Measurements from ENCODE around the gene MYO5A.
"Not testable (repeated sequence)": the region's sequence is repeated elsewhere in the genome, so short reads cannot be mapped to it uniquely, and the experiment has no call there.

MYO5A gene

GRCh38 chr15:52483707-52484106 is 45.0 kb downstream of the MYO5A start:
- Histone ChIP-seq H3K36me3 (ENCODE audit: insufficient read depth, low read length) (no peaks in the 10 kb centered on the region; the same call in 1 of the 2 replicates), H3K4me1 (ENCODE audit: insufficient read depth, low read length) (peaks cover 14% of the 10 kb centered on the region), H3K9me3 (ENCODE audit: control insufficient read depth, insufficient read depth, low read length) (0 out of 2 replicates have a peak, but pooled peaks cover under 1% of the 10 kb centered on the region), H3K9ac (ENCODE audit: low read depth, low read length) (no peak overlapping the region)

- no peak overlapping the region for H3K9ac ChIP-seq (ENCODE audit: low read depth, low read length)
- H3K9me3 ChIP-seq (ENCODE audit: control insufficient read depth, insufficient read depth, low read length) = peaks cover 5% of the 10 kb centered on the region; the same call in 1 of the 2 replicates
- peaks cover 14% of the 10 kb centered on the region for H3K4me1 ChIP-seq (ENCODE audit: insufficient read depth, low read length)
Observed at GRCh38 chr15:52481915-52482314, 46.8 kb downstream of the MYO5A start.

DNA sequence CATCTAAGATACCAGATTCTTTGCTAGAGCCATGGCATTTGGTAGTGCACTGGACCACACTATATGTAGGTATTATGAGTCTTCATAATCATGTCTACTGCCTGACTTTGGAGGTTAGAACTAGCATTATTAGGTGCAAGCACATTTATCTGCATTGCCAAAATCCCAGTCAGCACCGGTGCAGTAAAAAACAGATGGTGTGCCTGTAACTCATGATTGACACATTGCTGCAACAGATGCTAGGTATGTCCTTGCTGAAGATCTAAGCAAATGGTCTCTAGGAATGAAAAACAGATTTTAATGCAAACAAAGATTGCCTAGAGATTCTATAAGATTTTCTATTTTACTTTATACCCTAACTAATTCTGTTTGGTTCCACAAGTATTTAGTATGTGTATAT is 47.7 kb downstream of the MYO5A start:
- no peaks in the 10 kb centered on the region; the same call in 1 of the 2 replicates for H3K36me3 ChIP-seq (ENCODE audit: insufficient read depth, low read length)
- peaks cover 5% of the 10 kb centered on the region for H3K4me1 ChIP-seq (ENCODE audit: insufficient read depth, low read length)
- peaks cover 5% of the 10 kb centered on the region; the same call in 1 of the 2 replicates for H3K9me3 ChIP-seq (ENCODE audit: control insufficient read depth, insufficient read depth, low read length)
- H3K9ac ChIP-seq (ENCODE audit: low read depth, low read length) = no peak overlapping the region

More at GRCh38 chr15:52481915-52482314, 46.8 kb downstream of the MYO5A start:
- H3K36me3 ChIP-seq (ENCODE audit: insufficient read depth, low read length) = no peaks in the 10 kb centered on the region; the same call in 1 of the 2 replicates

DNA sequence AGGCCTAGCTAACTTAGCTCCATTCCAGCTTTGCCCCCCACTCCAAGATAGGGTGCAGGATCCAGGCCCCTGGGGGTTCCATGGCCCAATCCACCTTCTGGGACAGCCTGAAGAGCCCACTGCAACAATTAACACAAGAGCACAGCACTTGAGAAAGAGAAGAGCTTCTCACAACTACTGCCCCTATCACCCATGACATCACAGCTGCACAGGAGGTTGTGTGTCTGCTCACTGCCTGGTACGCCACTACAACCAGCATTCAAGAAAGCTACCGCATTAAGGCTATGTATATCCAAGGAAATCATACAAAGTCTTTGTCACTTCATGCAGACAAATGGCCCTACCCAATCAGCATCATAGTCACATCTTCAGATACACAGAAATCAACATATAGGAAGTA is 62.0 kb downstream of the MYO5A start:
- Histone ChIP-seq H3K4me1 (ENCODE audit: insufficient read depth, low read length) (peaks cover 13% of the 10 kb centered on the region), H3K9me3 (ENCODE audit: control insufficient read depth, insufficient read depth, low read length) (no peaks in the 10 kb centered on the region), H3K36me3 (ENCODE audit: insufficient read depth, low read length) (no peaks in the 10 kb centered on the region), H3K9ac (ENCODE audit: low read depth, low read length) (no peak overlapping the region)

- H3K9ac ChIP-seq (ENCODE audit: low read depth, low read length) = no peak overlapping the region
Observed at GRCh38 chr15:52466134-52466701, 62.5 kb downstream of the MYO5A start.

DNA sequence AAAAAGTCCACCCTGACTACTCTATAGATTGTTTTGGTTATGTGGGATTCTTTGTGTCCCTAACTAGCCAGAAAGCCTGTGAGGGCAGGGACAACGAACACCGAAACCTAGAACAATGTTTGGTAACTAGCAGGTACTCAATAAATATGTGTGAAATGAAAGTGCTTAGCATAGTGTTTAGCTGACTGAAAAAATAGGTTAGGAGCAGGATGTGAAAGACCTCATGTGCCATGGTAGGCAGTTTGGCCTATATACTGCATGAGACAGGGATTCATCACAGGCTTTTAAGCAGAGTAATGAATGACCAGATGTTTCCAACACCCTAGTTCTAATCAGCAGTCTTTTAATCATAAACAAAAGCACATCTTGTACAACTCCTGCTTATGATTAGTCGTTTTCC is 64.2 kb downstream of the MYO5A start:
- Histone ChIP-seq H3K4me1 (ENCODE audit: insufficient read depth, low read length) (peaks cover 13% of the 10 kb centered on the region), H3K36me3 (ENCODE audit: insufficient read depth, low read length) (no peaks in the 10 kb centered on the region), H3K9me3 (ENCODE audit: control insufficient read depth, insufficient read depth, low read length) (no peaks in the 10 kb centered on the region; the same call in 1 of the 2 replicates), H3K9ac (ENCODE audit: low read depth, low read length) (no peak overlapping the region)

More at GRCh38 chr15:52466134-52466701, 62.5 kb downstream of the MYO5A start:
- H3K4me1 ChIP-seq (ENCODE audit: insufficient read depth, low read length) = peaks cover 13% of the 10 kb centered on the region
- H3K36me3 ChIP-seq (ENCODE audit: insufficient read depth, low read length) = no peaks in the 10 kb centered on the region
- no peaks in the 10 kb centered on the region; the same call in 1 of the 2 replicates for H3K9me3 ChIP-seq (ENCODE audit: control insufficient read depth, insufficient read depth, low read length)

DNA sequence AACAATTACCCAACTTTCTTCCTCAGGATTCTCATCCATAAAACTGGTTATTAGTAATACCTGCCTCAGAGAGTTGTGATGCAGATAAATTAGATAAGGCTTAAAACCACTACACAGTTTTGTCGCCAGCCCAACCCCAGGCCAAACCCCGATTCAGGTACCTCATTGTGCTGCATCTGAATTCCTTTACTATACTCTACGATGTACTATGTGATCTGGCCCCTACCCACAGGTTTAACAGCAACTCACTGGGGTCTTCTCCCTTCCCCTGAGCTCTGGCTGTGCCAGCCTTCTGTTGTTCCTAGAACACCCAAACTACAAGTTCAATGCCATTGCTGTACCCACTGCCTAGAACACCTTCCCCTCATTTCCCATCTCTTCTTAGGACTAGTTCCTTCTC is 64.6 kb downstream of the MYO5A start:
- Histone ChIP-seq H3K4me1 (ENCODE audit: insufficient read depth, low read length) (peaks cover 13% of the 10 kb centered on the region), H3K9me3 (ENCODE audit: control insufficient read depth, insufficient read depth, low read length) (no peaks in the 10 kb centered on the region; the same call in 1 of the 2 replicates), H3K9ac (ENCODE audit: low read depth, low read length) (no peak overlapping the region), H3K36me3 (ENCODE audit: insufficient read depth, low read length) (no peaks in the 10 kb centered on the region)

DNA sequence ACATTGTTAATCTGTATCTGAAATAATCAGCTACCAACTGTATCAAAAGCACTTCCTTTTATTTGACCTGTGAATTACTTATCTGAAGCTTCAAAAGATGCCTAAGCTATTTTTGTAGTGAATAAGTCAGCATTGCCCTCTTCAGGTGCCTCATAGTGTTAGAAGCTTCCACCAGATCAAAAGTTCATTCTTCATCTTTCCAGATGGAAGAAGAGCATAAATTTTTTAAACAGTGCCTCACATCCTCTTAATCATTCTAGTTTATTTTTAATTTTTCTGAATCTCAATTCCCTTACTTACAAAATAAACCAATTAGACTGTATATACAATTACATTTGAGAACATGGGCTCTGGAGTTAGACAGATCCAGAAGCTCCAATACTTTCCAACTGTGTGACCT is 65.0 kb downstream of the MYO5A start:
- H3K4me1 ChIP-seq (ENCODE audit: insufficient read depth, low read length) = peaks cover 13% of the 10 kb centered on the region
- H3K9ac ChIP-seq (ENCODE audit: low read depth, low read length) = no peak overlapping the region
- no peaks in the 10 kb centered on the region; the same call in 1 of the 2 replicates for H3K9me3 ChIP-seq (ENCODE audit: control insufficient read depth, insufficient read depth, low read length)
- no peaks in the 10 kb centered on the region for H3K36me3 ChIP-seq (ENCODE audit: insufficient read depth, low read length)

GRCh38 chr15:52462806-52463360 is 65.8 kb downstream of the MYO5A start:
- no peak overlapping the region for H3K9ac ChIP-seq (ENCODE audit: low read depth, low read length)
- H3K36me3 ChIP-seq (ENCODE audit: insufficient read depth, low read length) = no peaks in the 10 kb centered on the region
- no peaks in the 10 kb centered on the region; the same call in 1 of the 2 replicates for H3K9me3 ChIP-seq (ENCODE audit: control insufficient read depth, insufficient read depth, low read length)
- H3K4me1 ChIP-seq (ENCODE audit: insufficient read depth, low read length) = peaks cover 13% of the 10 kb centered on the region

- H3K9ac ChIP-seq (ENCODE audit: low read depth, low read length); H3K4me1 ChIP-seq (ENCODE audit: insufficient read depth, low read length): not testable (repeated sequence)
Observed at GRCh38 chr15:52459701-52460100, 69.0 kb downstream of the MYO5A start.

GRCh38 chr15:52459265-52459664 is 69.4 kb downstream of the MYO5A start:
- not testable (repeated sequence) for H3K36me3 ChIP-seq (ENCODE audit: insufficient read depth, low read length); H3K9me3 ChIP-seq (ENCODE audit: control insufficient read depth, insufficient read depth, low read length); H3K9ac ChIP-seq (ENCODE audit: low read depth, low read length); H3K4me1 ChIP-seq (ENCODE audit: insufficient read depth, low read length)

More at GRCh38 chr15:52459701-52460100, 69.0 kb downstream of the MYO5A start:
- not testable (repeated sequence) for H3K9me3 ChIP-seq (ENCODE audit: control insufficient read depth, insufficient read depth, low read length); H3K36me3 ChIP-seq (ENCODE audit: insufficient read depth, low read length)

DNA sequence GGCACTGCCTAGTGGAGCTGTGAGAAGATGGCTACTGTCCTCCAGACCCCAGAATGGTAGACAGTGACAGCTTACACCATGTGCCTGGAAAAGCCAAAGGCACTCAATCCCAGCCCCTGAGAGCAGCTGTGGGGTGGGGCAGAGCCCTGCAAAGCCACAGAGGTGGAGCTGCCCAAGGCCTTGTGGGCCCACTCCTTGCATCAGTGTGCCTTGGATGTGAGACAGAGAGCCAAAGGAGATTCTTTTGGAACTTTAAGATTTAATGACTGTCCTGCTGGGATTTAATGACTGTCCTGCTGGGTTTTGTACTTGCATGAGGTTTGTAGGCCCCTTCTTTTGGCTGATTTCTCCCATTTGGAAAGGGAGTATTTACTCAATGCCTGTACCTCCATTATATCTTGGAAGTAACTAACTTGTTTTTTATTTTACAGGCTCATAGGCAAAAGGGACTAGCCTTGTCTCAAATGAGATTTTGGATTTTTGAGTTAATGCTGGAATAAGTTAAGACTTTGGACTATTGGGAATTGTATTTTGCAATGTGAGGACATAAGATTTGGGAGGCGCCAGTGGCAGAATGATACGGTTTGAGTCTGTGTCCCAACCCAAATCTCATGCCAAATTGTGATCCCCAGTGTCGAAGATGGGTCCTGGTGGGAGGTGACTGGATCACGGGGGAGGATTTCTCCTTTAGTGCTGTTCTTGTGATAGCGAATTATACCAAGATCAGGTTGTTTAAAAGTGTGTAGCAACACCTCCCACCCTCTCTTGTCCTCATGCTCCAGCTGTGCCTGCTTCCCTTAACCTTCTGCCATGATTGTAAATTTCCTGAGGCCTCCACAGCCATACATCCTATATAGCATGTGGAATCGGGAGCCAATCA is 80.4 kb downstream of the MYO5A start:
- 0 out of 2 replicates have a peak, but pooled peaks cover 5% of the 10 kb centered on the region for H3K4me1 ChIP-seq (ENCODE audit: insufficient read depth, low read length)
- H3K9ac ChIP-seq (ENCODE audit: low read depth, low read length) = no peak overlapping the region
- no peaks in the 10 kb centered on the region; the same call in 1 of the 2 replicates for H3K36me3 ChIP-seq (ENCODE audit: insufficient read depth, low read length)
- peaks cover 13% of the 10 kb centered on the region for H3K9me3 ChIP-seq (ENCODE audit: control insufficient read depth, insufficient read depth, low read length)

- Histone ChIP-seq H3K36me3 (ENCODE audit: insufficient read depth, low read length) (no peaks in the 10 kb centered on the region; the same call in 1 of the 2 replicates), H3K9ac (ENCODE audit: low read depth, low read length) (no peak overlapping the region), H3K4me1 (ENCODE audit: insufficient read depth, low read length) (peaks cover 5% of the 10 kb centered on the region; the same call in 1 of the 2 replicates), H3K9me3 (ENCODE audit: control insufficient read depth, insufficient read depth, low read length) (peaks cover 12% of the 10 kb centered on the region)
Observed at GRCh38 chr15:52445954-52446353, 82.7 kb downstream of the MYO5A start.

DNA sequence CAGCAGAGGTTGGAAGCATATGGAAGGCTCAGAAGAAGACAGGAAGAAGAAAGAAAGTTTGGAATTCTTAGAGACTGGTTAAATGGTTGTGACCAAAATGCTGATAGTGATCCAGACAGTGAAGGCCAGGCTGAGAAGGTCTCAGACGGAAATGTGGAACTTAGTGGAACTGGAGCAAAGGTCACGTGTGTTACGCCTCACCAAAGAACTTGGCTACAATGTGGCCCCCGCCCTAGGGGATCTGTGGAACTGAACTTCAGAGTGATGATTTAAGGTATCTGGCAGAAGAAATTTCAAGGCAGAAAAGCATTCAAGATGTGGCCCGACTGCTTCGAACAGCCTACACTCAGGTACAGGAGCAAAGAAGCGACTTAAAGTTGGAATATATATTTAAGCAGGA is 83.1 kb downstream of the MYO5A start:
- Histone ChIP-seq H3K36me3 (ENCODE audit: insufficient read depth, low read length) (no peaks in the 10 kb centered on the region; the same call in 1 of the 2 replicates), H3K4me1 (ENCODE audit: insufficient read depth, low read length) (peaks cover 5% of the 10 kb centered on the region; the same call in 1 of the 2 replicates), H3K9me3 (ENCODE audit: control insufficient read depth, insufficient read depth, low read length) (peaks cover 12% of the 10 kb centered on the region), H3K9ac (ENCODE audit: low read depth, low read length) (no peak overlapping the region)

Data from ES-I3 (cell line).